GM19351 (cell line): ENCODE data around the gene ADGRG1.

ENCODE experiments used
- ATAC-seq: cut with Tn5 transposase; IDR thresholded peaks from one replicate; pipeline ENCODE4 v1.9.1; 2021; ENCODE audit warnings: mild to moderate bottlenecking, moderate library complexity; ENCODE audit not compliant: unreplicated experiment

The ADGRG1 gene

GRCh38 chr16:57604177-57604576 lies 24.3 kb upstream of the ADGRG1 start:
- ATAC-seq, result no peak

GRCh38 chr16:57606147-57606846 lies 22.1 kb upstream of the ADGRG1 start:
- ATAC-seq, result no peak

GRCh38 chr16:57606847-57607501 lies 21.5 kb upstream of the ADGRG1 start:
- ATAC-seq, result no peak

- no peak for ATAC-seq
Observed at GRCh38 chr16:57607676-57608461, 20.6 kb upstream of the ADGRG1 start.

GRCh38 chr16:57608462-57609113 lies 19.8 kb upstream of the ADGRG1 start:
- no peak for ATAC-seq

- peak; percentile 94 for ATAC-seq
Observed at GRCh38 chr16:57609541-57610401, 18.7 kb upstream of the ADGRG1 start.

GRCh38 chr16:57610611-57611010 lies 17.8 kb upstream of the ADGRG1 start:
- ATAC-seq, result no peak

GRCh38 chr16:57611181-57611580 lies 17.2 kb upstream of the ADGRG1 start:
- ATAC-seq, result no peak

GRCh38 chr16:57611706-57612105 lies 16.7 kb upstream of the ADGRG1 start:
- ATAC-seq, result no peak

- ATAC-seq, result no peak
Observed at GRCh38 chr16:57612494-57612893, 15.9 kb upstream of the ADGRG1 start.

- no peak for ATAC-seq
Observed at GRCh38 chr16:57613514-57613913, 14.9 kb upstream of the ADGRG1 start.

- no peak for ATAC-seq
Observed at GRCh38 chr16:57614536-57614935, 13.9 kb upstream of the ADGRG1 start.

GRCh38 chr16:57614944-57615343 lies 13.5 kb upstream of the ADGRG1 start:
- no peak for ATAC-seq

GRCh38 chr16:57615813-57616212 lies 12.6 kb upstream of the ADGRG1 start:
- no peak for ATAC-seq

- ATAC-seq, result no peak
Observed at GRCh38 chr16:57616241-57616640, 12.2 kb upstream of the ADGRG1 start.

GRCh38 chr16:57616876-57617275 lies 11.6 kb upstream of the ADGRG1 start:
- no peak for ATAC-seq

- no peak for ATAC-seq
Observed at GRCh38 chr16:57617604-57618111, 10.8 kb upstream of the ADGRG1 start.

GRCh38 chr16:57618296-57619132 lies 9.9 kb upstream of the ADGRG1 start:
- no peak for ATAC-seq

- no peak for ATAC-seq
Observed at GRCh38 chr16:57619133-57619605, 9.3 kb upstream of the ADGRG1 start.
